Chondrocyte (in vitro differentiated cells): ENCODE measurements around the gene EXOC3L2. TPM values are rescaled to one million over a fixed set of nuclear protein-coding genes. Genes with fewer than 3 reads are reported as not detected.

ENCODE experiments used
- DNase-seq: peaks from one replicate; pipeline ENCODE4 v3.0.0; 2021; ENCODE audit warnings: mixed read lengths, low spot score
- H3K27ac Mint-ChIP-seq: one replicate; pipeline ENCODE4 v1.8.0; 2021; ENCODE audit warnings: mild to moderate bottlenecking, moderate library complexity, mixed read lengths; ENCODE audit not compliant: unreplicated experiment
- H3K27me3 Mint-ChIP-seq: 2 replicates; pipeline ENCODE4 v1.8.0; 2021; ENCODE audit warnings: low read depth, mixed read lengths
- H3K36me3 Mint-ChIP-seq: 2 replicates; pipeline ENCODE4 v1.8.0; 2021; ENCODE audit warnings: low read depth, mixed read lengths
- H3K4me1 Mint-ChIP-seq: 2 replicates; pipeline ENCODE4 v1.8.0; 2021; ENCODE audit warnings: low read depth, mild to moderate bottlenecking, mixed read lengths
- H3K4me3 Mint-ChIP-seq: one replicate; pipeline ENCODE4 v1.8.0; 2021; ENCODE audit warnings: mild to moderate bottlenecking, moderate library complexity, mixed read lengths; ENCODE audit not compliant: unreplicated experiment
- H3K9me3 Mint-ChIP-seq: 2 replicates; pipeline ENCODE4 v1.8.0; 2021; ENCODE audit warnings: low read depth, mixed read lengths
- CTCF ChIP-seq: fragments of 200-600 bp; sonication (generic); IDR thresholded peaks from 2 replicates; pipeline ENCODE4 v1.5.0; 2021; ENCODE audit warnings: antibody characterized with exemption, mild to moderate bottlenecking, moderate library complexity
- total RNA-seq: library from RNA; stranded (reverse); gene quantifications from 3 replicates; pipeline ENCODE4 v1.2.1, GENCODE V29; 2021

Gene EXOC3L2
- total RNA-seq, 1 donor from 2014 or later: 0.37 TPM

DNA sequence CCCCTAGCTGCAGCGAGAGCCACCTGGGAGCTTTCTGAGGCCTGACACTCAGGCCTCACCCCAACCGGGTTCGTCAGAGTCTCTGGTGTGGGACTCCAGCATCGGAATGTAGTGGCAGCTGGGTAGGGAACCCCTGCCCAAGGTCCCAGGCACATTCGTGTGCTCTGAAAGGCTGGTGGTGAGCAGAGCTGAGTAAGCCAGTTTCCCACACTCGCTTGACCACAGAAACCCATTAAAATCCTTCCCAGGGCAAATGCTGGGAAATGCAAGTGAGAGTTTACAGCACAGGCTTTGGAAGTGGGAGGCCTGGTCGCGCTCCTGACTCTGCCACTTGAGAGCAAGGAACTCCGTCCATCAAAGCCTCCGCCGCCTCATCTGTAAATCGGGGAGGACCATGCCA is 71.4 kb downstream of the EXOC3L2 start:
- no peaks in the 10 kb centered on the region for H3K27me3 Mint-ChIP-seq
- H3K9me3 Mint-ChIP-seq: no peaks in the 10 kb centered on the region
- H3K4me3 Mint-ChIP-seq: no peak overlapping the region
- H3K36me3 Mint-ChIP-seq: no peaks in the 10 kb centered on the region
- DNase-seq: no peak
- peaks cover 10% of the 10 kb centered on the region for H3K4me1 Mint-ChIP-seq
- TF ChIP-seq CTCF: no peak
- H3K27ac Mint-ChIP-seq: peak overlapping the region; percentile 63

DNA sequence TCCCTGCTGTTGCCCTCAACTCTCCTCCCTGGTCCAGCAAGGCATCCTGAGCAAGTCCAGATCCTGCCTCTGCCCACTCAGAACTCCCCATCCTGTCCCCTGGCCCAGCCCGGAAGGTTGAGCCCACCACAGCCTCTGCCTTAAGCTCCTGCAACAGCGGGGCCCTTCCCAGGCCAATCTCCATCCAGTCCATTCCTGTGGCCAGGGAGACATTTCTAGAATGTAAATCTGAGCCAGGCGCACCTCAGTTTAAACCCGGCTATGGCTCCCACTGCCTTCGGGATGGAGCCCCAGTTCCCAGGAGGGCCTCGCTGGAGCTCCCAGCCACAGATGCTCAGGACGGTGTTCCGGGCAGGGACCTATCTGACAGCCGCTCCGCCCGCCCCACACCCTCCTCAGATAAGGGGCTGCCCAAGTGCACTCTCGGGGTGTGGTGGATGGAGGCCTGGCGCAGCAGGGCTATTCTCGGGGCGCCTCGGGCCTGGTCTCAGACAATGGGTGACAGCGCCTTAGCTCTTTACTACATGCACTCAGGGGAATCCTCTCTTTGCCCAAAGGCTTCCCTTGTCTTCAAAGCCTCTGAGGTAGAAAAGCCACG is 72.5 kb downstream of the EXOC3L2 start:
- DNase-seq: no peak
- no peak overlapping the region for H3K27ac Mint-ChIP-seq
- H3K36me3 Mint-ChIP-seq: no peaks in the 10 kb centered on the region
- H3K9me3 Mint-ChIP-seq: no peaks in the 10 kb centered on the region
- H3K4me1 Mint-ChIP-seq: peaks cover 8% of the 10 kb centered on the region
- no peak overlapping the region for H3K4me3 Mint-ChIP-seq
- no peak for TF ChIP-seq CTCF
- H3K27me3 Mint-ChIP-seq: no peaks in the 10 kb centered on the region

DNA sequence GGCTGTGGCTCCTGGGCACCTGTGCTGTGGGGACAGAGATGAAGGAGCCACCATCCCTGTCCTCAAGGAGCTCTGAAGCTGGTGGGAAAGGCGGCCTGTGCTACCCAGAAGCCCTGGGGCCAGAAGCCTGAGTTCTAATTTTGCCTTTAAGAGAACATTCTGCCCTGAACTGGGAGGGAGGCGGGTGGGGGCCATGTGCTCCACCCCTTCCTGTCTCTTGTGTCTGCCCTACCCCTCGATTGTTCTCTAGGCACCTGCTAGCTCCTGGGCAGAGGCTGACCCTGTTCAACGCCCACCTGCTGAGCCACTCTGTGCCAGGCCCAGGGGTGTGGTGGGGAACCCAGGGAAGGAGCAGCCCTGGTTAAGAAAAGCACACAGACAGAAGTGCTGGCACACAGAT is 73.0 kb downstream of the EXOC3L2 start:
- no peak for TF ChIP-seq CTCF
- no peak for DNase-seq
- Mint-ChIP-seq H3K27me3 (no peaks in the 10 kb centered on the region), H3K9me3 (no peaks in the 10 kb centered on the region), H3K4me3 (no peak overlapping the region), H3K36me3 (no peaks in the 10 kb centered on the region), H3K4me1 (peaks cover 3% of the 10 kb centered on the region), H3K27ac (no peak overlapping the region)

GRCh38 chr19:45171211-45171623 is 74.0 kb downstream of the EXOC3L2 start:
- no peak overlapping the region for H3K4me3 Mint-ChIP-seq
- no peak overlapping the region for H3K27ac Mint-ChIP-seq
- H3K27me3 Mint-ChIP-seq: no peaks in the 10 kb centered on the region
- no peak for TF ChIP-seq CTCF
- no peaks in the 10 kb centered on the region for H3K36me3 Mint-ChIP-seq
- no peaks in the 10 kb centered on the region for H3K9me3 Mint-ChIP-seq
- H3K4me1 Mint-ChIP-seq: peaks cover 6% of the 10 kb centered on the region
- DNase-seq: no peak

GRCh38 chr19:45170146-45171106 is 74.8 kb downstream of the EXOC3L2 start:
- Mint-ChIP-seq H3K4me3 (no peak overlapping the region), H3K27me3 (no peaks in the 10 kb centered on the region), H3K4me1 (peaks cover 4% of the 10 kb centered on the region), H3K36me3 (no peaks in the 10 kb centered on the region), H3K27ac (no peak overlapping the region), H3K9me3 (no peaks in the 10 kb centered on the region)
- TF ChIP-seq CTCF: no peak
- no peak for DNase-seq
